Upper lobe of left lung (tissue), 4 donors: ENCODE measurements around the gene FAF2.

Experiments
- CTCF ChIP-seq, 6 experiments: fragments of 450-650 bp in 4 of 6; fragments of 200-600 bp in 2 of 6; sonication (generic) in 2 of 6; IDR thresholded peaks; one replicate each; pipeline ENCODE4 v1.5.1; 2016 to 2019; ENCODE audit warnings: antibody characterized with exemption in 6 of 6
- EP300 ChIP-seq, 4 donors: sonication (generic); formaldehyde crosslinking; IDR thresholded peaks; one replicate each; pipeline ENCODE4 v1.5.1; 2017; ENCODE audit warnings: antibody characterized with exemption in 4 of 4, control low read depth in 2 of 4
- POLR2A ChIP-seq, 4 donors: fragments of 450-650 bp; IDR thresholded peaks; one replicate each; pipeline ENCODE4 v1.5.1; 2016 to 2017; ENCODE audit warnings: antibody characterized with exemption in 4 of 4, mild to moderate bottlenecking in 2 of 4
- POLR2AphosphoS5 ChIP-seq, 2 donors: sonication (generic); formaldehyde crosslinking; IDR thresholded peaks; one replicate each; pipeline ENCODE4 v1.5.1; 2017; ENCODE audit warnings: antibody characterized with exemption in 2 of 2

DNA sequence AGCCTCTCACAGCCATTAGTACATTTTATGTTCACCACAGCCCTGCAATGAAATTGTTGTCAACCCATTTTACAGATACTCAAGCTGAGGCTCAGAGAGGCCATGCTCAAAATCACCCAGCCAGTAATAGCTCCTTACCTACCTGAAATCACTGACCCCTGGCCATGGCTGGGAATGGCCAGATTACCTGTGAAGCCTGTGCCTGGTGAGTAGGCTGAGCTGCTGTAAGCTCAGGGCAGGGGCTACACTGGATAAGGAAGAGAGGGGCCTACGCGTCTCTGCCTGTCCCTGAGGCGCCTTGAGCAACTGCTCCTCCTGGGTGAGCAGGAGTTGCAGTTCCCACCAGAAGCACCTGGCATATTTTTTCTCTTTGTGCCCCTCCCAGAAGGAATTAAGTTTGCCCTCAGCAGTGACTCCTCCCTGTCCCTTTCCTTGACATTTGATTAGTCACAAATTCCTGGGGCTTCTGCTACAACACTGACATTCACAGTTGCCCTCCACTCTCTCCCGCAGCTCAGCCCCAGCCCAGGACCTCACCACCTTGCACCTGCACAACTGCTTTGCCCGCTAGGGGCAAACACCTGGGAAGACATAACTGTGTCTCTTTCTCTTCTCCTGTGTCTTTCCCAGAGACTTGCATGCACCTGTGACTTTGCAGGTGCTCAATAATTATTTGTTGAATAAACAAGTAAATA is 37.6 kb upstream of the FAF2 start:
- TF ChIP-seq POLR2A (IDR thresholded peaks at IDR 0.05): no peak
- TF ChIP-seq CTCF (IDR thresholded peaks at IDR 0.05): no peak
- no peak for TF ChIP-seq POLR2AphosphoS5 (IDR thresholded peaks at IDR 0.05)
- TF ChIP-seq EP300 (IDR thresholded peaks at IDR 0.05): no peak
